GM12878 (cell line): ENCODE results near the gene PLVAP. TPM values are rescaled to one million over a fixed set of nuclear protein-coding genes. Genes with fewer than 3 reads are reported as not detected.

ENCODE experiments used
- ATF7 ChIP-seq: fragments of 450-650 bp; IDR thresholded peaks from 2 replicates; pipeline ENCODE4 v1.6.1; 2016; ENCODE audit warnings: low read depth, mild to moderate bottlenecking
- CEBPB ChIP-seq, 2 experiments: fragments of 150-350 bp in 1 of 2; IDR thresholded peaks; 2 replicates each; pipeline ENCODE4 v1.6.1; 2012 to 2014; ENCODE audit warnings: low read depth in 2 of 2, low read length in 2 of 2, borderline replicate concordance in 1 of 2, inconsistent platforms in 1 of 2
- CHD4 ChIP-seq: fragments of 200-600 bp; sonication (generic); IDR thresholded peaks from 2 replicates; pipeline ENCODE4 v1.6.1; 2016; ENCODE audit warnings: mild to moderate bottlenecking
- ESRRA ChIP-seq: IDR thresholded peaks from 2 replicates; pipeline ENCODE4 v1.6.1; 2012; ENCODE audit warnings: mild to moderate bottlenecking, low read length, improper control_type of control experiment
- FOXK2 ChIP-seq: fragments of 450-650 bp; IDR thresholded peaks from 2 replicates; pipeline ENCODE4 v1.6.1; 2017; ENCODE audit warnings: mild to moderate bottlenecking, moderate library complexity
- HDGF ChIP-seq: fragments of 450-650 bp; IDR thresholded peaks from 2 replicates; pipeline ENCODE4 v1.6.1; 2016; ENCODE audit warnings: antibody characterized with exemption
- IKZF1 ChIP-seq: fragments of 450-650 bp; conservative IDR thresholded peaks from 2 replicates; pipeline ENCODE4 v1.6.1; 2017; ENCODE audit warnings: antibody characterized with exemption, mild to moderate bottlenecking
- KDM1A ChIP-seq: fragments of 200-600 bp; sonication (generic); IDR thresholded peaks from 2 replicates; pipeline ENCODE4 v1.6.1; 2016; ENCODE audit warnings: borderline replicate concordance
- MYC ChIP-seq: IDR thresholded peaks from 2 replicates; pipeline ENCODE4 v1.6.1; 2011; ENCODE audit warnings: mild to moderate bottlenecking, low read length, moderate library complexity, inconsistent platforms; ENCODE audit not compliant: insufficient read depth, insufficient replicate concordance, insufficient read length, severe bottlenecking
- POLR2A ChIP-seq: IDR thresholded peaks from 2 replicates; pipeline ENCODE4 v1.6.1; 2011; ENCODE audit warnings: low read depth, mild to moderate bottlenecking, low read length
- RB1 ChIP-seq: fragments of 450-650 bp; formaldehyde crosslinking; IDR thresholded peaks from 2 replicates; pipeline ENCODE4 v1.6.1; 2017; ENCODE audit warnings: mild to moderate bottlenecking, borderline replicate concordance
- YY1 ChIP-seq: IDR thresholded peaks from 2 replicates; pipeline ENCODE4 v1.6.1; 2011; ENCODE audit warnings: low read depth, mild to moderate bottlenecking, low read length
- ZBED1 ChIP-seq: IDR thresholded peaks from 2 replicates; pipeline ENCODE4 v1.6.1; 2016; ENCODE audit warnings: borderline replicate concordance
- ZNF207 ChIP-seq: fragments of 450-650 bp; IDR thresholded peaks from 2 replicates; pipeline ENCODE4 v1.6.1; 2014; ENCODE audit warnings: antibody characterized with exemption, mild to moderate bottlenecking, borderline replicate concordance
- ZZZ3 ChIP-seq: IDR thresholded peaks from 2 replicates; pipeline ENCODE4 v1.6.1; 2011; ENCODE audit warnings: low read depth; ENCODE audit not compliant: control insufficient read depth, insufficient read length
- polyA plus RNA-seq, 11 experiments: library from polyadenylated mRNA; depleted of rRNA in 4 of 11; unstranded in 6 of 11; stranded (reverse) in 5 of 11; fragments of >200 nt; fragmentation: Nextera tagmentation in 4 of 11; fragmentation: Illumina TruSeq in 1 of 11; extraction: Ambion mirVana in 4 of 11; extraction: Trizol in 1 of 11; gene quantifications; 1 replicate in 1 of 11; 2 replicates in 10 of 11; pipeline versions ENCODE4 v1.2.1 to v1.2.3, GENCODE V29; 2011 to 2016; ENCODE audit warnings: inconsistent platforms in 2 of 11, missing spikeins in 2 of 11, low read depth in 1 of 11
- total RNA-seq, 4 experiments: library from RNA; depleted of rRNA in 3 of 4; stranded (reverse); fragments of >200 nt in 3 of 4; fragmentation: Illumina TruSeq in 1 of 4; extraction: Trizol in 1 of 4; gene quantifications; 2 replicates each; pipeline versions ENCODE4 v1.2.1 to v1.2.3, GENCODE V29; 2013 to 2021
- TF ChIP-seq, protein P1 (sequence below): fragments of 450-650 bp; IDR thresholded peaks from 2 replicates; pipeline ENCODE4 v1.6.1; 2016; ENCODE audit warnings: mild to moderate bottlenecking, moderate library complexity, borderline replicate concordance
- TF ChIP-seq, protein P2 (sequence below): fragments of 450-650 bp; IDR thresholded peaks from 2 replicates; pipeline ENCODE4 v1.6.1; 2016; ENCODE audit warnings: mild to moderate bottlenecking
- TF ChIP-seq, protein P3 (sequence below): IDR thresholded peaks from 2 replicates; pipeline ENCODE4 v1.6.1; 2012; ENCODE audit warnings: improper control_type of control experiment, low read depth, low read length; ENCODE audit not compliant: insufficient replicate concordance
- TF ChIP-seq, protein P4 (sequence below): IDR thresholded peaks from 2 replicates; pipeline ENCODE4 v1.6.1; 2012; ENCODE audit warnings: low read depth, low read length, improper control_type of control experiment

Gene PLVAP
- total and polyA plus RNA-seq, 10 of the 15 experiments (the other 5 are each of a cell fraction or from before 2014, with no cell fraction given) = 0.03 to 0.54 (median 0.06) TPM; not detected in 4

- TF ChIP-seq, protein P1, sequence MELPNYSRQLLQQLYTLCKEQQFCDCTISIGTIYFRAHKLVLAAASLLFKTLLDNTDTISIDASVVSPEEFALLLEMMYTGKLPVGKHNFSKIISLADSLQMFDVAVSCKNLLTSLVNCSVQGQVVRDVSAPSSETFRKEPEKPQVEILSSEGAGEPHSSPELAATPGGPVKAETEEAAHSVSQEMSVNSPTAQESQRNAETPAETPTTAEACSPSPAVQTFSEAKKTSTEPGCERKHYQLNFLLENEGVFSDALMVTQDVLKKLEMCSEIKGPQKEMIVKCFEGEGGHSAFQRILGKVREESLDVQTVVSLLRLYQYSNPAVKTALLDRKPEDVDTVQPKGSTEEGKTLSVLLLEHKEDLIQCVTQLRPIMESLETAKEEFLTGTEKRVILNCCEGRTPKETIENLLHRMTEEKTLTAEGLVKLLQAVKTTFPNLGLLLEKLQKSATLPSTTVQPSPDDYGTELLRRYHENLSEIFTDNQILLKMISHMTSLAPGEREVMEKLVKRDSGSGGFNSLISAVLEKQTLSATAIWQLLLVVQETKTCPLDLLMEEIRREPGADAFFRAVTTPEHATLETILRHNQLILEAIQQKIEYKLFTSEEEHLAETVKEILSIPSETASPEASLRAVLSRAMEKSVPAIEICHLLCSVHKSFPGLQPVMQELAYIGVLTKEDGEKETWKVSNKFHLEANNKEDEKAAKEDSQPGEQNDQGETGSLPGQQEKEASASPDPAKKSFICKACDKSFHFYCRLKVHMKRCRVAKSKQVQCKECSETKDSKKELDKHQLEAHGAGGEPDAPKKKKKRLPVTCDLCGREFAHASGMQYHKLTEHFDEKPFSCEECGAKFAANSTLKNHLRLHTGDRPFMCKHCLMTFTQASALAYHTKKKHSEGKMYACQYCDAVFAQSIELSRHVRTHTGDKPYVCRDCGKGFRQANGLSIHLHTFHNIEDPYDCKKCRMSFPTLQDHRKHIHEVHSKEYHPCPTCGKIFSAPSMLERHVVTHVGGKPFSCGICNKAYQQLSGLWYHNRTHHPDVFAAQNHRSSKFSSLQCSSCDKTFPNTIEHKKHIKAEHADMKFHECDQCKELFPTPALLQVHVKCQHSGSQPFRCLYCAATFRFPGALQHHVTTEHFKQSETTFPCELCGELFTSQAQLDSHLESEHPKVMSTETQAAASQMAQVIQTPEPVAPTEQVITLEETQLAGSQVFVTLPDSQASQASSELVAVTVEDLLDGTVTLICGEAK = no peak
- no peak for TF ChIP-seq ZBED1
- TF ChIP-seq YY1 = 0 out of 2 replicates have a peak, but pooled peaks have one; percentile 50
- 0 out of 2 replicates have a peak, but pooled peaks have one; percentile 79 for TF ChIP-seq CHD4
- TF ChIP-seq HDGF = peak; percentile 94
- TF ChIP-seq FOXK2 = no peak
- TF ChIP-seq ZNF207 = no peak
- TF ChIP-seq, protein P2, sequence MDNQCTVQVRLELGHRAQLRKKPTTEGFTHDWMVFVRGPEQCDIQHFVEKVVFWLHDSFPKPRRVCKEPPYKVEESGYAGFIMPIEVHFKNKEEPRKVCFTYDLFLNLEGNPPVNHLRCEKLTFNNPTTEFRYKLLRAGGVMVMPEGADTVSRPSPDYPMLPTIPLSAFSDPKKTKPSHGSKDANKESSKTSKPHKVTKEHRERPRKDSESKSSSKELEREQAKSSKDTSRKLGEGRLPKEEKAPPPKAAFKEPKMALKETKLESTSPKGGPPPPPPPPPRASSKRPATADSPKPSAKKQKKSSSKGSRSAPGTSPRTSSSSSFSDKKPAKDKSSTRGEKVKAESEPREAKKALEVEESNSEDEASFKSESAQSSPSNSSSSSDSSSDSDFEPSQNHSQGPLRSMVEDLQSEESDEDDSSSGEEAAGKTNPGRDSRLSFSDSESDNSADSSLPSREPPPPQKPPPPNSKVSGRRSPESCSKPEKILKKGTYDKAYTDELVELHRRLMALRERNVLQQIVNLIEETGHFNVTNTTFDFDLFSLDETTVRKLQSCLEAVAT = no peak
- peak; percentile 35; the same call in 1 of the 2 replicates for TF ChIP-seq POLR2A
- TF ChIP-seq ESRRA = no peak
- 0 out of 2 replicates have a peak, but pooled peaks have one; percentile 4 for TF ChIP-seq IKZF1
- TF ChIP-seq ATF7 = 0 out of 2 replicates have a peak, but pooled peaks have one; percentile 37
- TF ChIP-seq, protein P3, sequence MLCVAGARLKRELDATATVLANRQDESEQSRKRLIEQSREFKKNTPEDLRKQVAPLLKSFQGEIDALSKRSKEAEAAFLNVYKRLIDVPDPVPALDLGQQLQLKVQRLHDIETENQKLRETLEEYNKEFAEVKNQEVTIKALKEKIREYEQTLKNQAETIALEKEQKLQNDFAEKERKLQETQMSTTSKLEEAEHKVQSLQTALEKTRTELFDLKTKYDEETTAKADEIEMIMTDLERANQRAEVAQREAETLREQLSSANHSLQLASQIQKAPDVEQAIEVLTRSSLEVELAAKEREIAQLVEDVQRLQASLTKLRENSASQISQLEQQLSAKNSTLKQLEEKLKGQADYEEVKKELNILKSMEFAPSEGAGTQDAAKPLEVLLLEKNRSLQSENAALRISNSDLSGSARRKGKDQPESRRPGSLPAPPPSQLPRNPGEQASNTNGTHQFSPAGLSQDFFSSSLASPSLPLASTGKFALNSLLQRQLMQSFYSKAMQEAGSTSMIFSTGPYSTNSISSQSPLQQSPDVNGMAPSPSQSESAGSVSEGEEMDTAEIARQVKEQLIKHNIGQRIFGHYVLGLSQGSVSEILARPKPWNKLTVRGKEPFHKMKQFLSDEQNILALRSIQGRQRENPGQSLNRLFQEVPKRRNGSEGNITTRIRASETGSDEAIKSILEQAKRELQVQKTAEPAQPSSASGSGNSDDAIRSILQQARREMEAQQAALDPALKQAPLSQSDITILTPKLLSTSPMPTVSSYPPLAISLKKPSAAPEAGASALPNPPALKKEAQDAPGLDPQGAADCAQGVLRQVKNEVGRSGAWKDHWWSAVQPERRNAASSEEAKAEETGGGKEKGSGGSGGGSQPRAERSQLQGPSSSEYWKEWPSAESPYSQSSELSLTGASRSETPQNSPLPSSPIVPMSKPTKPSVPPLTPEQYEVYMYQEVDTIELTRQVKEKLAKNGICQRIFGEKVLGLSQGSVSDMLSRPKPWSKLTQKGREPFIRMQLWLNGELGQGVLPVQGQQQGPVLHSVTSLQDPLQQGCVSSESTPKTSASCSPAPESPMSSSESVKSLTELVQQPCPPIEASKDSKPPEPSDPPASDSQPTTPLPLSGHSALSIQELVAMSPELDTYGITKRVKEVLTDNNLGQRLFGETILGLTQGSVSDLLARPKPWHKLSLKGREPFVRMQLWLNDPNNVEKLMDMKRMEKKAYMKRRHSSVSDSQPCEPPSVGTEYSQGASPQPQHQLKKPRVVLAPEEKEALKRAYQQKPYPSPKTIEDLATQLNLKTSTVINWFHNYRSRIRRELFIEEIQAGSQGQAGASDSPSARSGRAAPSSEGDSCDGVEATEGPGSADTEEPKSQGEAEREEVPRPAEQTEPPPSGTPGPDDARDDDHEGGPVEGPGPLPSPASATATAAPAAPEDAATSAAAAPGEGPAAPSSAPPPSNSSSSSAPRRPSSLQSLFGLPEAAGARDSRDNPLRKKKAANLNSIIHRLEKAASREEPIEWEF = no peak
- TF ChIP-seq MYC = no peak
- no peak for TF ChIP-seq ZZZ3
- TF ChIP-seq, protein P4, sequence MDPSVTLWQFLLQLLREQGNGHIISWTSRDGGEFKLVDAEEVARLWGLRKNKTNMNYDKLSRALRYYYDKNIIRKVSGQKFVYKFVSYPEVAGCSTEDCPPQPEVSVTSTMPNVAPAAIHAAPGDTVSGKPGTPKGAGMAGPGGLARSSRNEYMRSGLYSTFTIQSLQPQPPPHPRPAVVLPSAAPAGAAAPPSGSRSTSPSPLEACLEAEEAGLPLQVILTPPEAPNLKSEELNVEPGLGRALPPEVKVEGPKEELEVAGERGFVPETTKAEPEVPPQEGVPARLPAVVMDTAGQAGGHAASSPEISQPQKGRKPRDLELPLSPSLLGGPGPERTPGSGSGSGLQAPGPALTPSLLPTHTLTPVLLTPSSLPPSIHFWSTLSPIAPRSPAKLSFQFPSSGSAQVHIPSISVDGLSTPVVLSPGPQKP = no peak
- no peak for TF ChIP-seq CEBPB (IDR thresholded peaks at IDR 0.05; ENCODE audit: borderline replicate concordance in 1 of 2, low read depth in 2 of 2, low read length in 2 of 2)
- TF ChIP-seq KDM1A = peak; percentile 76; the same call in 1 of the 2 replicates
- peak; percentile 65; the same call in 1 of the 2 replicates for TF ChIP-seq RB1
Measured at GRCh38 chr19:17394891-17395415, 17.8 kb upstream of the PLVAP start (continued).
